ENCODE results near the gene ELL. TPM values are rescaled to one million over a fixed set of nuclear protein-coding genes. Genes with fewer than 3 reads are reported as not detected.

Gene ELL
- total RNA-seq, 1 donor from 2014 or later = 11.0 TPM

DNA sequence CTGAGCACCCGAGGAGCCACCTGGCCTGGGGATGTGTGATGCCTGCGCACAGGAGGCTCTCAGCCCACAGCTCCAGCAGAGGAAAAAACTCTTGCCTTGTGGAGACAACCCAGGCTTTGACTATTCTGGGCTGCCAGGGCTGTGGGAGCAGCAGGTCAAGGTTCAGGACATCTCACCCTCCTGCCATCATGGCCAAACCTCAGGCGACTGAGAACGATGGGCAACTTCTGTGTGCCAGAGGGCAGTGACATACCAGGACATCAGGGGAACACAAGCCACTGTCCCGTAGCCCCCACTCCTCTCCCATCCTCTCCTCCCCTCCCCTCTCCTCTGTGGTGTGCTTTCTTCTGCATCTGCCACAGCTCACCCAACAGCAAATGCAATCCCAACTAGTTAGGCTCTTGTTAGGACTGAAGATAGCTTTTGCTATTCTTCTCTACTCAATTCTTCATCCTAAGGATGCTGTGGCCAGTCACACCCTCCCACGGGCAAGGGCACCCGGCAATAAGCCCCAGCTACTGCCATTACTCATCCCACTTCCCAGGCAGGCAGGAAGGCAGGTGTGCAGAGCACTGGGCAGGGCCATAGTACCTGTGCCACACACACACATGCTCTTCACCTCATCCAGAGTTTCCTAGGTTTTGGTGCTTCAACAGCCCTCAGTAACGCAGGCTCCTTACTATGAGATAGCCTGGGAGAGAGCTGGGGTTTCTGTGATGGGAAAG lies 16.8 kb downstream of the ELL start:
- H3K27me3 Mint-ChIP-seq (ENCODE audit: unreplicated experiment) = peaks cover 7% of the 10 kb centered on the region
- peaks cover 7% of the 10 kb centered on the region for H3K36me3 Mint-ChIP-seq (ENCODE audit: low read depth, unreplicated experiment)
- TF ChIP-seq, protein P1, sequence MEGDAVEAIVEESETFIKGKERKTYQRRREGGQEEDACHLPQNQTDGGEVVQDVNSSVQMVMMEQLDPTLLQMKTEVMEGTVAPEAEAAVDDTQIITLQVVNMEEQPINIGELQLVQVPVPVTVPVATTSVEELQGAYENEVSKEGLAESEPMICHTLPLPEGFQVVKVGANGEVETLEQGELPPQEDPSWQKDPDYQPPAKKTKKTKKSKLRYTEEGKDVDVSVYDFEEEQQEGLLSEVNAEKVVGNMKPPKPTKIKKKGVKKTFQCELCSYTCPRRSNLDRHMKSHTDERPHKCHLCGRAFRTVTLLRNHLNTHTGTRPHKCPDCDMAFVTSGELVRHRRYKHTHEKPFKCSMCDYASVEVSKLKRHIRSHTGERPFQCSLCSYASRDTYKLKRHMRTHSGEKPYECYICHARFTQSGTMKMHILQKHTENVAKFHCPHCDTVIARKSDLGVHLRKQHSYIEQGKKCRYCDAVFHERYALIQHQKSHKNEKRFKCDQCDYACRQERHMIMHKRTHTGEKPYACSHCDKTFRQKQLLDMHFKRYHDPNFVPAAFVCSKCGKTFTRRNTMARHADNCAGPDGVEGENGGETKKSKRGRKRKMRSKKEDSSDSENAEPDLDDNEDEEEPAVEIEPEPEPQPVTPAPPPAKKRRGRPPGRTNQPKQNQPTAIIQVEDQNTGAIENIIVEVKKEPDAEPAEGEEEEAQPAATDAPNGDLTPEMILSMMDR (IDR thresholded peaks at IDR 0.05; ENCODE audit: unreplicated experiment) = no peak
- H3K4me3 Mint-ChIP-seq (ENCODE audit: unreplicated experiment) = no peak overlapping the region
- H3K9me3 Mint-ChIP-seq (ENCODE audit: unreplicated experiment) = no peaks in the 10 kb centered on the region
- peaks cover 12% of the 10 kb centered on the region for H3K4me1 Mint-ChIP-seq (ENCODE audit: unreplicated experiment)
- no peak overlapping the region for H3K27ac Mint-ChIP-seq (ENCODE audit: unreplicated experiment)
- DNase-seq (ENCODE audit: low spot score) = no peak

DNA sequence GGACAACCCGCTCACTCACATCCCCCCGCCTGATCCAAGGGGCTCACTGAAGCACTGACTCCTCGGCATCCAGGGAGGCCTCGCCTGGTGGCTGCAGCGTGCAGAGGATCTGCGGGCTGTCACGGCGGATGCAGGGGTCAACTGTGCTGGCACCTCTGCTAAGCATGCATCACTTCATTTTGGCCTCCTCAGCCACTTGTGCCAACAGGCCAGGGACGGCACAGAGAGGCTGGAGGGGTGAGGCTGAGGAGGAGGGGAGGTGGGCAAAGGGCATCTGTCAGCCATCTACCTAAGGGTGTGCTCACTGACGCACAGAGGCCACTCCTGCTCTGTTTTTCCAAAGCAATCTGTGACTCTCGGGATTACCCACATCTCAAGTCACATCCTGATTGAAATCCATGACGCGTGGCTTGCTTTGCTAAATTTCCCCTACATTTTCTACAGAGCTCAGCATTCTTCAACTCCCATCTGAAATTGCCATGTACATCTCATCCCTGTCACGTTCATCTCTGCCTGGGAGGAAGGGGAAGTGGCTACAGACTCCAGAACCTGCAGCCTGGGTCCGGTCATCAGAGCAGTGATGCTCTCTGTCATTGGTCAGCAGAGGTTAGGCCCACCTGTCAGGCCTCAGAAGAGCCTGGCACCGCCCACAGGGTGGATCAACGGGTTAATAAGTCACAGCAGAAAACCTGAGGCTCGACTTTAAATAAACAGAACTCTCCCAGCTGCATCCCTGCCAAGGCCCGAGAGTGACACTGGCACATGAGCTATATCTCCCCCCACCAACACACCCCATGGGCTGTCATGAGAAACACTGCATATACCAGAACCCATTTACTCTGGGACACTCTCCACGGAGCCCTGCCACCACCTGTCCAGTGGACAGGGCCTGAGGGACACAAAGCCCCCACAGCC lies 17.6 kb downstream of the ELL start:
- TF ChIP-seq, protein P1 (IDR thresholded peaks at IDR 0.05; ENCODE audit: unreplicated experiment) = no peak
- no peaks in the 10 kb centered on the region for H3K9me3 Mint-ChIP-seq (ENCODE audit: unreplicated experiment)
- H3K36me3 Mint-ChIP-seq (ENCODE audit: low read depth, unreplicated experiment) = peaks cover 7% of the 10 kb centered on the region
- peaks cover 7% of the 10 kb centered on the region for H3K27me3 Mint-ChIP-seq (ENCODE audit: unreplicated experiment)
- no peak overlapping the region for H3K27ac Mint-ChIP-seq (ENCODE audit: unreplicated experiment)
- no peak overlapping the region for H3K4me3 Mint-ChIP-seq (ENCODE audit: unreplicated experiment)
- H3K4me1 Mint-ChIP-seq (ENCODE audit: unreplicated experiment) = peaks cover 12% of the 10 kb centered on the region
- DNase-seq (ENCODE audit: low spot score) = no peak

DNA sequence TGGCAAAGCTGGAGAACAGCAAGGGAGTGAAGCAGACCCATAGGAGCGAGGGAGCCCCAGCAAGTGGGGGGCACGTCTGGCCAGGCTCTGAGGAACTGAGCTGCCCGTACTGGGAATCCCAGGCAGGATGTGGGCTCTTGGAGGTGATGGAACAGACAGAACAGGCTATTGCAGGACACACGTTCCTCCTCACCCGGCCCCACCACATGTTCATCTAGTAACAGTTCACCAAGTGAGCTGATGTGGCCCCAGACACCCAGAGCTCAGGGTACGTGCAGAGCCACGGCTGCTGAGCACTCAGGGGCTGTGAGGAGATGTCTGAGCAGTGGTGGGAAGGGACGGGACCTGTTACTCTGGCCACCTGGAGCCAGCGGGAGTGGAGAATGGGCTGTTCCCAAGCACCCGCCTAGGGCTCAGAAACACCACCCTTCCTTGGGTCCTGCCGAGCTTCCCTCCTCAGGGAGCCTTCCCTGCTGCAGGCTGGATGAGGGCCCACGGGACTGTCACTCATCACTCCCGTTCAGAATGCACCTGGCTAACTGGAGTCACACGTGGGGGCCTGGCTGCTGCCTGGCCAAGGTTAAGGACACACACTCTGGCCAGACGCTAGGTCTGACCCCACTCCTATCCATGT lies 18.4 kb downstream of the ELL start:
- H3K9me3 Mint-ChIP-seq (ENCODE audit: unreplicated experiment) = no peaks in the 10 kb centered on the region
- DNase-seq (ENCODE audit: low spot score) = no peak
- peaks cover 7% of the 10 kb centered on the region for H3K27me3 Mint-ChIP-seq (ENCODE audit: unreplicated experiment)
- H3K36me3 Mint-ChIP-seq (ENCODE audit: low read depth, unreplicated experiment) = peaks cover 7% of the 10 kb centered on the region
- H3K27ac Mint-ChIP-seq (ENCODE audit: unreplicated experiment) = peak overlapping the region; percentile 48
- TF ChIP-seq, protein P1 (IDR thresholded peaks at IDR 0.05; ENCODE audit: unreplicated experiment) = no peak
- H3K4me1 Mint-ChIP-seq (ENCODE audit: unreplicated experiment) = peaks cover 12% of the 10 kb centered on the region
- H3K4me3 Mint-ChIP-seq (ENCODE audit: unreplicated experiment) = no peak overlapping the region

DNA sequence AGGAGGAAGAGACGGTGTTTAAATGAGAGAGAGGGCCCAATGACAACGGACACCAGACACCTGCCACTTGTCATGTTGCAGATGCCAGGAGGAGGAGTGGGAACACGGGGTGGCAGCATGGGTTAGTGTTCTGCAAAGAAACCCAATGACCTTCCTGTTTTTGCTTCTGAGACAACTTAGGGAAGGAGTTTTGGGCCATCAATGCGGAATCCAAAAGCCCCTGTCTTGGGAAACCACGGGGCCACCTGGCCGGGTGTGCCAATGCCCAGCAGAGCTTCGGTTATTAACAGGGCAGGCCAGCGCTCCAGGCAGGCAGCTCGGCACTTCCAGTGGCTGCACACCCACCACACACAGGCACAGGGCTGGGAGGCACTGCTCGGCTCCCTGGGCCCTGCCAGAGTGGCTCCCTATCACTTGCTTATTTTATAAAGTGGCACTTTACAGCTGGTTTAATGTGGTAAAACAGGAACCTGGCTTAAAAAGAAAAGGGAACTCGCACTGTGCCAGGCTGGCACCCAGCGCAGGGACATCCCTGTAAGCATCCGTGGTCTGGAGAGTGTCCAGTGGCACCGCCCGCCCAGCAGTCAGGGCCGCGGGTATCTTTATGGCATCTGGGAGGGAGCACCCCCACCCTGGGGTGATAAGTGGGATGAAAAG lies 19.1 kb downstream of the ELL start:
- Mint-ChIP-seq H3K9me3 (ENCODE audit: unreplicated experiment) (no peaks in the 10 kb centered on the region), H3K4me1 (ENCODE audit: unreplicated experiment) (peaks cover 12% of the 10 kb centered on the region), H3K36me3 (ENCODE audit: low read depth, unreplicated experiment) (peaks cover 7% of the 10 kb centered on the region), H3K27ac (ENCODE audit: unreplicated experiment) (peak overlapping the region; percentile 48), H3K4me3 (ENCODE audit: unreplicated experiment) (no peak overlapping the region), H3K27me3 (ENCODE audit: unreplicated experiment) (peaks cover 7% of the 10 kb centered on the region)
- no peak for DNase-seq (ENCODE audit: low spot score)
- TF ChIP-seq, protein P1 (IDR thresholded peaks at IDR 0.05; ENCODE audit: unreplicated experiment) = no peak
